Loucy (cell line): ENCODE measurements around the gene CDK11B.
"Not testable (repeated sequence)": the region's sequence is repeated elsewhere in the genome, so short reads cannot be mapped to it uniquely, and the experiment has no call there.

Source experiments
- H2AFZ ChIP-seq: fragments of 200-600 bp; sonication (generic); 2 replicates; pipeline ENCODE4 v1.6.0; 2016; ENCODE audit warnings: antibody characterized with exemption, mild to moderate bottlenecking, low read length, moderate library complexity
- H3F3A ChIP-seq: fragments of 200-600 bp; 2 replicates; pipeline ENCODE4 v1.6.0; 2016; ENCODE audit warnings: antibody characterized with exemption, low read depth, mild to moderate bottlenecking
- H3K27me3 ChIP-seq: fragments of 200-600 bp; sonication (generic); 2 replicates; pipeline ENCODE4 v1.6.1; 2014; ENCODE audit warnings: low read length, mild to moderate bottlenecking; ENCODE audit not compliant: insufficient read depth, poor library complexity, severe bottlenecking
- H3K36me3 ChIP-seq: fragments of 200-600 bp; sonication (generic); 2 replicates; pipeline ENCODE4 v1.6.1; 2016; ENCODE audit warnings: low read length; ENCODE audit not compliant: insufficient read depth
- H3K4me1 ChIP-seq: fragments of 200-600 bp; sonication (generic); 2 replicates; pipeline ENCODE4 v1.5.1; 2014; ENCODE audit warnings: low read length, mild to moderate bottlenecking; ENCODE audit not compliant: insufficient read depth, poor library complexity, severe bottlenecking
- H3K4me2 ChIP-seq: fragments of 200-600 bp; sonication (generic); 2 replicates; pipeline ENCODE4 v1.6.0; 2014; ENCODE audit warnings: antibody characterized with exemption, low read length, low read depth, mild to moderate bottlenecking; ENCODE audit not compliant: poor library complexity, severe bottlenecking
- H3K4me3 ChIP-seq: fragments of 200-600 bp; sonication (generic); 2 replicates; pipeline ENCODE4 v1.5.1; 2014; ENCODE audit warnings: low read length, mild to moderate bottlenecking, mixed read lengths; ENCODE audit not compliant: poor library complexity, severe bottlenecking
- H3K79me2 ChIP-seq: fragments of 200-600 bp; sonication (generic); 2 replicates; pipeline ENCODE4 v1.6.1; 2014; ENCODE audit warnings: low read length; ENCODE audit not compliant: insufficient read depth
- H3K9ac ChIP-seq: fragments of 200-600 bp; sonication (generic); 2 replicates; pipeline ENCODE4 v1.6.0; 2014; ENCODE audit warnings: mild to moderate bottlenecking, low read depth, low read length, moderate library complexity; ENCODE audit not compliant: poor library complexity, severe bottlenecking
- H3K9me2 ChIP-seq: fragments of 200-600 bp; sonication (generic); replicated peaks from 2 replicates; pipeline ENCODE4 v1.6.1; 2016; ENCODE audit warnings: low read depth, low read length, mixed read lengths
- H3K9me3 ChIP-seq: fragments of 200-600 bp; sonication (generic); 2 replicates; pipeline ENCODE4 v1.6.1; 2014; ENCODE audit warnings: mild to moderate bottlenecking, antibody characterized with exemption, low read length, low read depth; ENCODE audit not compliant: insufficient read depth
- H4K20me1 ChIP-seq: fragments of 200-600 bp; sonication (generic); 2 replicates; pipeline ENCODE4 v1.6.0; 2014; ENCODE audit warnings: antibody characterized with exemption, low read length, mild to moderate bottlenecking; ENCODE audit not compliant: insufficient read depth, poor library complexity, severe bottlenecking
- EZH2phosphoT487 ChIP-seq: fragments of 200-600 bp; IDR thresholded peaks from 2 replicates; pipeline ENCODE4 v1.6.1; 2018; ENCODE audit warnings: antibody characterized with exemption, mild to moderate bottlenecking, moderate library complexity, borderline replicate concordance
- TF ChIP-seq, protein P1 (sequence below): fragments of 200-600 bp; sonication (generic); conservative IDR thresholded peaks from 2 replicates; pipeline ENCODE4 v1.5.1; 2014; ENCODE audit warnings: mild to moderate bottlenecking, antibody characterized with exemption, low read length

CDK11B gene

DNA sequence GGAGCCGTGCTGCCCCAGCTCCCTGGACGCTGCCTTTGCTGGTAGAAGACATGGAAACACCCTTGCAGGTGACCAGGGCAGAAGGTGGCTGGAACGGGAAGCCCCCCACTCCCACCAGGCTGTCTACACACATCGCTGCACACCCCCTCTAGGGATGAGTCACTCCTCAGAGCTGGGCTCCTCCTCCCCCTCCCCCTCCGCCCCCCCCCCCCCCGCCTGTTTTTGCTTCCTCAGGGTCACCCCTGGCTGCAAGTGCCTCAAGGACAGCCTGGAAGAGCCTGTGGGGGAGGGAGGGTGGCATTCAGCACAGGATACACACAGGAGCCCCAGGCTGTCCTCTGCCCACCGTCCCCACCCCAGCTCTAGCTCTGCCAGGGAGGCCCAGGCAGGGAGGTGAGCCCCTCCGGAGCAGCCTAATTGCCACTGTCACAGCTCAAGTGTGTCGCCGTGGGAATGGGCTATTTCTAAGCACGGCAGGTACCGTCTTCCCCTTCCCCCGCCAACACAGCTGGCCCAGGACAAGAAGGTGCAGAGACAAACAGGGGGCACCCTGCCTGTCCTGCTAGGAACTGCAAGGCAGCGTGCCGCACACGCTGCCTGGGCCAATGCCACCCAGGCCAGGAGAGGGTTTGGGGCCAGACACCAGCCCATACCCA lies 61.4 kb downstream of the CDK11B start:
- H3K79me2 ChIP-seq = no peaks in the 10 kb centered on the region
- H3K4me2 ChIP-seq = no peak overlapping the region
- TF ChIP-seq, protein P1, sequence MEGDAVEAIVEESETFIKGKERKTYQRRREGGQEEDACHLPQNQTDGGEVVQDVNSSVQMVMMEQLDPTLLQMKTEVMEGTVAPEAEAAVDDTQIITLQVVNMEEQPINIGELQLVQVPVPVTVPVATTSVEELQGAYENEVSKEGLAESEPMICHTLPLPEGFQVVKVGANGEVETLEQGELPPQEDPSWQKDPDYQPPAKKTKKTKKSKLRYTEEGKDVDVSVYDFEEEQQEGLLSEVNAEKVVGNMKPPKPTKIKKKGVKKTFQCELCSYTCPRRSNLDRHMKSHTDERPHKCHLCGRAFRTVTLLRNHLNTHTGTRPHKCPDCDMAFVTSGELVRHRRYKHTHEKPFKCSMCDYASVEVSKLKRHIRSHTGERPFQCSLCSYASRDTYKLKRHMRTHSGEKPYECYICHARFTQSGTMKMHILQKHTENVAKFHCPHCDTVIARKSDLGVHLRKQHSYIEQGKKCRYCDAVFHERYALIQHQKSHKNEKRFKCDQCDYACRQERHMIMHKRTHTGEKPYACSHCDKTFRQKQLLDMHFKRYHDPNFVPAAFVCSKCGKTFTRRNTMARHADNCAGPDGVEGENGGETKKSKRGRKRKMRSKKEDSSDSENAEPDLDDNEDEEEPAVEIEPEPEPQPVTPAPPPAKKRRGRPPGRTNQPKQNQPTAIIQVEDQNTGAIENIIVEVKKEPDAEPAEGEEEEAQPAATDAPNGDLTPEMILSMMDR = no peak; the same call in 1 of the 2 replicates
- no peak for TF ChIP-seq EZH2phosphoT487
- no peaks in the 10 kb centered on the region for H4K20me1 ChIP-seq
- H3K9me3 ChIP-seq = no peaks in the 10 kb centered on the region
- H3F3A ChIP-seq = no peaks in the 10 kb centered on the region
- H3K9me2 ChIP-seq = no peaks in the 10 kb centered on the region
- H2AFZ ChIP-seq = no peak overlapping the region
- H3K36me3 ChIP-seq = no peaks in the 10 kb centered on the region
- H3K4me3 ChIP-seq = no peak overlapping the region
- H3K9ac ChIP-seq = no peak overlapping the region
- peaks cover 19% of the 10 kb centered on the region for H3K27me3 ChIP-seq
- no peaks in the 10 kb centered on the region for H3K4me1 ChIP-seq

DNA sequence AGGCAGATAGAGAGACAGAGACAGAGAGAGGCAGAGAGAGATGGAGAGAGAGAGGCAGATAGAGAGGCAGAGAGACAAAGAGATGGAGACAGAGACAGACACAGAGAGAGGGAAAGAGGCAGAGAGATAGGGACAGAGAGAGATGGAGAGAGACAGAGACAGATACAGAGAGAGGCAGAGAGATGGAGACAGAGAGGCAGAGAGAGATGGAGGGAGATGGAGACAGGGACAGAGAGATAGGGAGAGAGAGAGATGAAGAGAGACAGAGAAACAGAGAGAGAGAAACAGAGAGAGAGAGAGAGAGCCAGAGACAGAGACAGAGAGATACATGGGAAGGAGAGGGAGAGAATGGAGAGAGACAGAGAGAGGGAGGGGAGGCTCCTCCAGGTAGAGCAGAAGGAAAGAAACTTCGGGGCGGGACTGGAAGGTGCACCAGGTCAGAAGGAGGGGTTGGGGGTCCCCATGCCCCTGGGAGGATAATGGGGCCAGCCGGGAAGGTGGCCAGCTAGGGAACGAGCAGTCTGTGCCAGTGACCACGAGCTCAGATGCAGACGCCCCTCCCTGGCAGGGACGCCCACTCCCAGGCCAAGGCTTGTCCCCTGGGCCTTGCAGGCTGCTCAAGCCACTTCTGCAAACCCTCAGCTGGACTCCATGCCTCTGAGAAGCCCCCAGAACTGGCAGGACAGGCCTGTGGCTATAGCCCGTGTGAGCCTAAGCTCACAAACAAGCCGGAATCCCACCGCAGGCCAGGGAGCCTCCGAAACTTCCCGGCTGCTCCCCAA lies 62.1 kb downstream of the CDK11B start:
- H2AFZ ChIP-seq = no peak overlapping the region
- no peak overlapping the region for H3K4me3 ChIP-seq
- no peak for TF ChIP-seq EZH2phosphoT487
- TF ChIP-seq, protein P1 = no peak
- H3K9me3 ChIP-seq = no peaks in the 10 kb centered on the region
- H3K4me1 ChIP-seq = no peaks in the 10 kb centered on the region
- no peaks in the 10 kb centered on the region for H3F3A ChIP-seq
- H3K36me3 ChIP-seq = no peaks in the 10 kb centered on the region
- no peaks in the 10 kb centered on the region for H4K20me1 ChIP-seq
- no peaks in the 10 kb centered on the region for H3K79me2 ChIP-seq
- no peaks in the 10 kb centered on the region for H3K9me2 ChIP-seq
- no peak overlapping the region for H3K4me2 ChIP-seq
- H3K9ac ChIP-seq = no peak overlapping the region
- H3K27me3 ChIP-seq = peaks cover 19% of the 10 kb centered on the region

DNA sequence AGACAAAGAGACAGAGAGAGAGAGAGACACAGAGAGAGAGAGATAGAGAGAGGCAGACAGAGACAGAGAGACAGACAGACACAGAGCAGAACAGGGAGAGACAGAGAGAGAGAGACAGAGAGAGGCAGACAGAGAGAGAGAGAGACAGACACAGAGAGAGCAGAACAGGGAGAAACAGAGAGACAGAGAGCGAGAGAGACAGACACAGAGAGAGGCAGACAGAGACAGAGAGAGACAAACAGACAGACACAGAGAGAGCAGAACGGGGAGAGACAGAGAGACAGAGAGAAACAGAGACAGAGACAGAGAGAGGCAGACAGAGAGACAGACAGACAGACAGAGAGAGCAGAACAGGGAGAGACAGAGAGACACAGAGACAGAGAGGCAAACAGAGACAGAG lies 63.5 kb downstream of the CDK11B start:
- H3K9me3 ChIP-seq, H4K20me1 ChIP-seq, H3K9me2 ChIP-seq, H3K4me3 ChIP-seq, H3K79me2 ChIP-seq, H3K4me2 ChIP-seq, H3K36me3 ChIP-seq, H3F3A ChIP-seq, H3K4me1 ChIP-seq, H2AFZ ChIP-seq, H3K9ac ChIP-seq: not testable (repeated sequence)
- peaks cover 19% of the 10 kb centered on the region for H3K27me3 ChIP-seq
